ENCODE data around the gene KCNK7.

KCNK7 gene

GRCh38 chr11:65617136-65617850 lies 21.7 kb upstream of the KCNK7 start:
- peaks cover 81% of the 10 kb centered on the region for H3K79me2 ChIP-seq (ENCODE audit: insufficient read depth, low read length)
- ATAC-seq (ENCODE audit: insufficient read depth, low read depth): no peak
- H3K9ac ChIP-seq (ENCODE audit: low read depth, low read length): peak overlapping the region; percentile 78
- no peak for DNase-seq
- H3K27ac ChIP-seq (ENCODE audit: low read length): peak overlapping the region; percentile 74
- H4K20me1 ChIP-seq (ENCODE audit: insufficient read depth, low read length): peaks cover 57% of the 10 kb centered on the region
- H3K9me3 ChIP-seq (ENCODE audit: insufficient read depth, low read length, severe bottlenecking): no peaks in the 10 kb centered on the region
- H3K4me2 ChIP-seq (ENCODE audit: insufficient read depth, low read length): peak overlapping the region; percentile 100
- peaks cover 44% of the 10 kb centered on the region for H3K4me1 ChIP-seq (ENCODE audit: insufficient read depth, low read length)
- TF ChIP-seq EZH2 (IDR thresholded peaks at IDR 0.05; ENCODE audit: borderline replicate concordance, low read depth, low read length, severe bottlenecking) (no peak), CTCF (IDR thresholded peaks at IDR 0.05; ENCODE audit: borderline replicate concordance, extremely low read depth, low read length, poor library complexity, severe bottlenecking) (no peak)
- peak overlapping the region; percentile 59 to 97; a peak in 3 of 4 replicates for H3K4me3 ChIP-seq (ENCODE audit: low read depth in 1 of 2, low read length in 2 of 2)
- H3K36me3 ChIP-seq (ENCODE audit: insufficient read depth, low read length): peaks cover 72% of the 10 kb centered on the region
- H3K27me3 ChIP-seq (ENCODE audit: insufficient read depth, low read length, poor library complexity): no peaks in the 10 kb centered on the region
- H2AFZ ChIP-seq (ENCODE audit: low read depth, low read length): no peak overlapping the region

- peaks cover 55% of the 10 kb centered on the region for H4K20me1 ChIP-seq (ENCODE audit: insufficient read depth, low read length)
- peaks cover 52% of the 10 kb centered on the region for H3K4me1 ChIP-seq (ENCODE audit: insufficient read depth, low read length)
- H2AFZ ChIP-seq (ENCODE audit: low read depth, low read length): no peak overlapping the region
- ATAC-seq (ENCODE audit: insufficient read depth, low read depth) (no peak), DNase-seq (no peak)
- H3K36me3 ChIP-seq (ENCODE audit: insufficient read depth, low read length): peaks cover 71% of the 10 kb centered on the region
- no peaks in the 10 kb centered on the region for H3K9me3 ChIP-seq (ENCODE audit: insufficient read depth, low read length, severe bottlenecking)
- peak overlapping the region; percentile 78 for H3K9ac ChIP-seq (ENCODE audit: low read depth, low read length)
- H3K4me3 ChIP-seq (ENCODE audit: low read depth in 1 of 2, low read length in 2 of 2): peak overlapping the region; percentile 59 to 97
- peak overlapping the region; percentile 74 for H3K27ac ChIP-seq (ENCODE audit: low read length)
- peaks cover 88% of the 10 kb centered on the region for H3K79me2 ChIP-seq (ENCODE audit: insufficient read depth, low read length)
- no peaks in the 10 kb centered on the region for H3K27me3 ChIP-seq (ENCODE audit: insufficient read depth, low read length, poor library complexity)
- TF ChIP-seq CTCF (IDR thresholded peaks at IDR 0.05; ENCODE audit: borderline replicate concordance, extremely low read depth, low read length, poor library complexity, severe bottlenecking) (no peak), EZH2 (IDR thresholded peaks at IDR 0.05; ENCODE audit: borderline replicate concordance, low read depth, low read length, severe bottlenecking) (no peak)
- H3K4me2 ChIP-seq (ENCODE audit: insufficient read depth, low read length): peak overlapping the region; percentile 100
These were observed 21.0 kb upstream of the KCNK7 start for GRCh38 chr11:65616575-65617001.

GRCh38 chr11:65615950-65616574 lies 20.5 kb upstream of the KCNK7 start:
- Histone ChIP-seq H3K36me3 (ENCODE audit: insufficient read depth, low read length) (peaks cover 70% of the 10 kb centered on the region), H3K4me3 (ENCODE audit: low read depth in 1 of 2, low read length in 2 of 2) (peak overlapping the region; percentile 59 to 97), H4K20me1 (ENCODE audit: insufficient read depth, low read length) (peaks cover 50% of the 10 kb centered on the region), H3K27me3 (ENCODE audit: insufficient read depth, low read length, poor library complexity) (no peaks in the 10 kb centered on the region), H3K27ac (ENCODE audit: low read length) (peak overlapping the region; percentile 74), H3K4me2 (ENCODE audit: insufficient read depth, low read length) (peak overlapping the region; percentile 100), H2AFZ (ENCODE audit: low read depth, low read length) (peak overlapping the region; percentile 66), H3K4me1 (ENCODE audit: insufficient read depth, low read length) (peaks cover 57% of the 10 kb centered on the region), H3K79me2 (ENCODE audit: insufficient read depth, low read length) (peaks cover 91% of the 10 kb centered on the region), H3K9me3 (ENCODE audit: insufficient read depth, low read length, severe bottlenecking) (no peaks in the 10 kb centered on the region), H3K9ac (ENCODE audit: low read depth, low read length) (peak overlapping the region; percentile 78)
- TF ChIP-seq CTCF (IDR thresholded peaks at IDR 0.05; ENCODE audit: borderline replicate concordance, extremely low read depth, low read length, poor library complexity, severe bottlenecking): no peak
- TF ChIP-seq EZH2 (IDR thresholded peaks at IDR 0.05; ENCODE audit: borderline replicate concordance, low read depth, low read length, severe bottlenecking): no peak
- DNase-seq (peak; percentile 62), ATAC-seq (ENCODE audit: insufficient read depth, low read depth) (no peak)
